Cardiac fibroblast (primary cell): ENCODE results near the gene GART.

Experiments
- DNase-seq, 2 donors: peaks; one replicate each; pipeline versions ENCODE4 v3.0.0 to v3.0.0-alpha.2; 2010; ENCODE audit warnings: low read depth in 2 of 2
- H3K4me3 ChIP-seq, 2 donors: replicated peaks in 1 of 2; 1 replicate in 1 of 2; 2 replicates in 1 of 2; pipeline ENCODE4 v1.5.1; 2011; ENCODE audit warnings: low read depth in 2 of 2, low read length in 2 of 2, mild to moderate bottlenecking in 2 of 2, moderate library complexity in 1 of 2
- TF ChIP-seq, protein P1 (sequence below): IDR thresholded peaks from one replicate; pipeline ENCODE4 v1.5.1; 2011; ENCODE audit warnings: low read depth, mild to moderate bottlenecking, low read length, inconsistent platforms

The GART gene

DNA sequence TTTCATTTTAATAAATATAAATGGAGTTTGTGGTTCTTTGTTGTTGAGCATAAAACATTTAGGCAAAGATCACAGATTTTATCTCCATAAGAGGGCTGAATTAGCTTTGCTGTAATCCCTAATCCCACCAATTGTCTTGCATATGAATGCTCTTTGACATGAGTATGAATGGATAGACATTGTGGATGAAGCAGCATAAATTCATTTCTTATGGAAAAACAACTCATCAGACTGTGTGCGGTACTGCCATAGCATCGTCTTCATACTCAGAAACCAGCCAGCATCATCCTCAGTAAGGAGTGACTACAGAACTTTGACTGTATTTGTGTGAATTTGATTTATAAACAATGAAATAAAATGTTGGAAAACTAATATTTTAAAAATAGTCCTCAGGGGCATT, 20.5 kb upstream of the GART start:
- TF ChIP-seq, protein P1, sequence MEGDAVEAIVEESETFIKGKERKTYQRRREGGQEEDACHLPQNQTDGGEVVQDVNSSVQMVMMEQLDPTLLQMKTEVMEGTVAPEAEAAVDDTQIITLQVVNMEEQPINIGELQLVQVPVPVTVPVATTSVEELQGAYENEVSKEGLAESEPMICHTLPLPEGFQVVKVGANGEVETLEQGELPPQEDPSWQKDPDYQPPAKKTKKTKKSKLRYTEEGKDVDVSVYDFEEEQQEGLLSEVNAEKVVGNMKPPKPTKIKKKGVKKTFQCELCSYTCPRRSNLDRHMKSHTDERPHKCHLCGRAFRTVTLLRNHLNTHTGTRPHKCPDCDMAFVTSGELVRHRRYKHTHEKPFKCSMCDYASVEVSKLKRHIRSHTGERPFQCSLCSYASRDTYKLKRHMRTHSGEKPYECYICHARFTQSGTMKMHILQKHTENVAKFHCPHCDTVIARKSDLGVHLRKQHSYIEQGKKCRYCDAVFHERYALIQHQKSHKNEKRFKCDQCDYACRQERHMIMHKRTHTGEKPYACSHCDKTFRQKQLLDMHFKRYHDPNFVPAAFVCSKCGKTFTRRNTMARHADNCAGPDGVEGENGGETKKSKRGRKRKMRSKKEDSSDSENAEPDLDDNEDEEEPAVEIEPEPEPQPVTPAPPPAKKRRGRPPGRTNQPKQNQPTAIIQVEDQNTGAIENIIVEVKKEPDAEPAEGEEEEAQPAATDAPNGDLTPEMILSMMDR = no peak
- no peak overlapping the region for H3K4me3 ChIP-seq
- no peak for DNase-seq

DNA sequence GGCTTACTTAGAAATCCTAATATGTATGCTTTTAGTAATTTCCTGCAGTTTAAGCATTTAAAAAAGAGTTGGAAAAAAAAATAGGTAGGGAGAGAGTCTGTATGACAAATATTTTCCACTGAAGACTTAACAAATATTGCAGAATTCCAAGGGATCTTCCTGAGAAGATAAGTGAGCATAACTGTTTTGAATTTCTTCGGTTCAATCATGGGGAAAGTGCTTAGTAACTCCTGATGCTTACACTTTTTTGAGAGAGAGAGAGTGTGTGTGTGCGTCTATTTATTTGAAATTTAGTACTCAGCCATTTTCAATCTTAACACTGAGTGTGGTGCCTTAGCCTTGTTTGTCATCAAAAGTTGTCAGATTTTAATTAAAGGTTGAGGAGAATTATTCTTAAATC, 19.5 kb upstream of the GART start:
- peak in 1 of 2 donors; percentile 33 for DNase-seq
- TF ChIP-seq, protein P1 = no peak
- H3K4me3 ChIP-seq = no peak overlapping the region

DNA sequence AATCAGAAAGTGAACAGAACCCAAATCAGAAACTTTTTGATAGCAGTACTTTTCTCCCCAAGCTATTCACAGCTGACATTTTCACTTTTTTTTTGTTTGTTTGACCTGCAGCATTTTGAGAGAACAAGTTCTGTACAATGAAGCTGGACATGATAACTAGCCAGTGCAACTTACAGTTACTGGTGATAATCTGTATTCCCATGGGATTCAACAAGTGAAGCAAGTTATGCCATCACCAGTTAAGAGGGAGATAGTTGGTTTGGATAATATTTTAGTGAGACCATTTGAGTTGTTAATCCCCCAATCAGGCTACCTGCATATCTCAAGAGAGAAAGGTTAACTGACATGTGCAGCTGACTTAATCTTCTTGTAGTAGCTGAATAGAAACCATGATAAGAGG, 19.0 kb upstream of the GART start:
- H3K4me3 ChIP-seq = no peak overlapping the region
- TF ChIP-seq, protein P1 = no peak
- DNase-seq = no peak

DNA sequence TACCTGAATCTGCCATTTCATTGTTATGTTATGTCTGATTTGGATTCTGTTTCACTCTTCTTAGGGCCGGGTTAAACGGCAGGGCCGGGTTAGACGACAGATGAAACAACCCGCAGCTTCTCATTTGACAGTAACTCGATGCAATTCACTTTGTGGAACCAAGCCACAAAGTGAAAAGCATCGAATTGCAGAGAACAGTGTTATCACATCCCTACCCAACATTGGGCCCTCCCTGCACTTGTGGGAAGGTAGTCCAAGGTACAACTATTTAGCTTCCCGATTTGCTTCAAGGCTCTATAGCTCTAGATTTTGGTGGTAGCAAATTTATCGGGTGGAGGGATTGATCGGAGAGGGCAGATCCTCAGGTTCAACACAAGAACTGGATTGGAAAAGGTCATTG, 17.9 kb upstream of the GART start:
- TF ChIP-seq, protein P1 = no peak

DNA sequence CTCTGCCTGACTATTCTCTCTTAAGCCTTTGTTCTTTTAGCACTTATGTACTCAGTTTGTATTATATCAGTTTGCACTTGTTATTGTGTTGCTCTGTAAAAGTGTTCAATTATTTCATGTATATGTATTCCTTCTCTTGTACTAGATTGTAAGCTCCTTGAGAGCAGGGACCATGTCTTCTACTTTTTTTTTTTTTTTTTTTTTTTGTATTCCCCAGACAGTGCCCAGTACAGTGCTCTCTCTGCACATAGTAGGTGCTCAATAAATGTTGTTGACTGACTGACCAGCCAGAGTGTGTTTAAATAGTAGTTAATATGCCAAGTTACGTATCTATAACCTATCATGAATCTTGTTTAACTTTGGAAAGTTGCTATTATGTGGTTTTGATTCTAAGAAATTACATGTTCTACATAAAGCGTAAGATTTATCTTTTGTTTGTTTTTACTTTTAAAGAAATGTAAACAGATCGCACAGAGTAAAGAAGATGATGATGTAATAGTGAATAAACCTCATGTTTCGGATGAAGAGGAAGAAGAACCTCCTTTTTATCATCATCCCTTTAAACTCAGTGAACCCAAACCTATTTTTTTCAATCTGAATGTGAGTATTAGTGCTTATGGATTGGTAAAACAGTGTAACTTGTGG, 17.0 kb upstream of the GART start:
- TF ChIP-seq, protein P1 = no peak
- no peak for DNase-seq
- no peak overlapping the region for H3K4me3 ChIP-seq

More for the DNA sequence above, 17.9 kb upstream of the GART start:
- no peak for DNase-seq
- H3K4me3 ChIP-seq = no peak overlapping the region

DNA sequence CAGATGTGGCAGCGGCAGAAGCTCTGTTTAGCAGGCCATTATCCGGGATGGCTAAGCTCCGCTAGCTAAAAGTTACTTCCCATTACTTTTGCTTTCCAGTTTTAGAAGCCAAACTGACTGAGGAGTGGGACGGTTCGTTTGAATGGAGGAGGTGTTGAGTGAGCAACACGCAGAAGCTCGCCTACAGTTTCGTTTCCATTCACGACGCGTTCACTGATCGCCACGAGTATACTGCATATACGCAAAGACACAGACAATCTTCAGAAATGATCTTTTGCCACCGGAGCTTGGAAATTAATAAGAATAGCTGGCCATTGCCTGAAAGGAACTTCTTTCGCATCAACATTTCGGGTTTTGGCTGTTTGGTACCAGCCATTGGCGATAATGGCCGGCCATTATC, 15.5 kb upstream of the GART start:
- TF ChIP-seq, protein P1 = no peak
- no peak overlapping the region for H3K4me3 ChIP-seq
- DNase-seq = no peak

DNA sequence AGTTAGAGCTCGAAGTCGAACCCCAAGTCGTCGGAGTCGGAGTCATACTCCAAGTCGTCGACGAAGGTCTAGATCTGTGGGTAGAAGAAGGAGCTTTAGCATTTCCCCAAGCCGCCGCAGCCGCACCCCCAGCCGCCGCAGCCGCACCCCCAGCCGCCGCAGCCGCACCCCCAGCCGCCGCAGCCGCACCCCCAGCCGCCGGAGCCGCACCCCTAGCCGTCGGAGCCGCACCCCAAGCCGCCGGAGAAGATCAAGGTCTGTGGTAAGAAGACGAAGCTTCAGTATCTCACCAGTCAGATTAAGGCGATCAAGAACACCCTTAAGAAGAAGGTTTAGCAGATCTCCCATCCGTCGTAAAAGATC, 13.0 kb upstream of the GART start:
- TF ChIP-seq, protein P1 = no peak
- DNase-seq = no peak
- no peak overlapping the region for H3K4me3 ChIP-seq
